Caco-2 (cell line): ENCODE measurements around the gene APOC4. TPM values are rescaled to one million over a fixed set of nuclear protein-coding genes. Genes with fewer than 3 reads are reported as not detected.

Experiments
- BruUV-seq: library from RNA; stranded (reverse); fragments of 400-500 nt; replicated peaks from 2 replicates; lab custom pipeline; 2021; lab: Mats Ljungman, UMichigan
- CTCF ChIA-PET: fragments of 300-600 bp; sonication (Branson Sonifier 250); formaldehyde crosslinking; loops from one replicate; lab custom pipeline; 2022; ENCODE audit warnings: antibody characterized with exemption; lab: Charles Lee
- POLR2A ChIA-PET: fragments of 300-600 bp; sonication (Branson Sonifier 250); formaldehyde crosslinking; loops from one replicate; lab custom pipeline; 2022; ENCODE audit warnings: antibody characterized with exemption; lab: Charles Lee
- DNase-seq, 2 experiments: peaks; one replicate each; pipeline versions ENCODE4 v3.0.0 to v3.0.0-alpha.2; 2020 to 2022
- H3K27me3 ChIP-seq: replicated peaks from 2 replicates; pipeline ENCODE4 v1.6.0; 2011; ENCODE audit warnings: low read length; ENCODE audit not compliant: control insufficient read depth, insufficient read depth
- H3K36me3 ChIP-seq: 2 replicates; pipeline ENCODE4 v1.5.1; 2011; ENCODE audit warnings: low read length; ENCODE audit not compliant: control insufficient read depth, insufficient read depth
- H3K4me1 ChIP-seq: fragments of 250-450 bp; sonication (Bioruptor Pico); 2 replicates; pipeline ENCODE4 v1.5.1; 2020; ENCODE audit warnings: mild to moderate bottlenecking
- H3K4me3 ChIP-seq: 2 replicates; pipeline ENCODE4 v1.5.1; 2011; ENCODE audit warnings: low read depth, mild to moderate bottlenecking, control low read depth, low read length
- H3K9me3 ChIP-seq: fragments of 250-450 bp; sonication (Bioruptor Pico); 2 replicates; pipeline ENCODE4 v1.5.1; 2020; ENCODE audit warnings: mild to moderate bottlenecking, moderate library complexity
- H3K27ac Mint-ChIP-seq: one replicate; pipeline ENCODE4 v1.8.0; 2022; ENCODE audit warnings: mixed read lengths; ENCODE audit not compliant: unreplicated experiment
- H3K27me3 Mint-ChIP-seq: one replicate; pipeline ENCODE4 v1.8.0; 2022; ENCODE audit warnings: mixed read lengths; ENCODE audit not compliant: insufficient read depth, unreplicated experiment
- H3K36me3 Mint-ChIP-seq: one replicate; pipeline ENCODE4 v1.8.0; 2022; ENCODE audit warnings: mild to moderate bottlenecking, mixed read lengths; ENCODE audit not compliant: insufficient read depth, unreplicated experiment
- H3K4me1 Mint-ChIP-seq: one replicate; pipeline ENCODE4 v1.8.0; 2022; ENCODE audit warnings: low read depth, mixed read lengths; ENCODE audit not compliant: unreplicated experiment
- H3K4me3 Mint-ChIP-seq: one replicate; pipeline ENCODE4 v1.8.0; 2022; ENCODE audit warnings: mild to moderate bottlenecking, moderate library complexity, mixed read lengths; ENCODE audit not compliant: unreplicated experiment
- H3K9me3 Mint-ChIP-seq: one replicate; pipeline ENCODE4 v1.8.0; 2022; ENCODE audit warnings: mixed read lengths; ENCODE audit not compliant: unreplicated experiment
- CTCF ChIP-seq, 2 experiments: fragments of 200-600 bp in 1 of 2; IDR thresholded peaks; 1 replicate in 1 of 2; 2 replicates in 1 of 2; pipeline versions ENCODE4 v1.5.1 to v1.8.0; 2011 to 2022; ENCODE audit warnings: antibody characterized with exemption in 1 of 2, control low read depth in 1 of 2, inconsistent platforms in 1 of 2, low read depth in 1 of 2, low read length in 1 of 2, mild to moderate bottlenecking in 1 of 2, moderate library complexity in 1 of 2; ENCODE audit not compliant: insufficient read depth in 1 of 2, severe bottlenecking in 1 of 2, unreplicated experiment in 1 of 2
- intact Hi-C: fragments of 100-400 bp; cut with micrococcal nuclease; formaldehyde crosslinking; loops from one replicate; pipeline ENCODE4 v1.10.0; 2022; ENCODE audit not compliant: unreplicated experiment
- total RNA-seq: library from RNA; stranded (reverse); gene quantifications from 2 replicates; pipeline ENCODE4 v1.2.3, GENCODE V29; 2022

Gene APOC4
- total RNA-seq, 1 experiment from 2014 or later = not detected

GRCh38 chr19:44939668-44940067, 2.4 kb upstream of the APOC4 start:
- Histone ChIP-seq H3K9me3 (no peaks in the 10 kb centered on the region), H3K4me1 (peaks cover 7% of the 10 kb centered on the region; the same call in 1 of the 2 replicates), H3K4me3 (no peak overlapping the region), H3K36me3 (no peaks in the 10 kb centered on the region), H3K27me3 (no peaks in the 10 kb centered on the region)
- H3K4me3 Mint-ChIP-seq = no peak overlapping the region
- DNase-seq = no peak
- H3K27me3 Mint-ChIP-seq = no peaks in the 10 kb centered on the region
- ChIA-PET CTCF (no interaction called here), POLR2A (interaction anchor here (0.7 kb wide), 1 partner anchor 532 kb away, joined by 10 read pairs; no protein-coding TSS in a partner anchor)
- H3K9me3 Mint-ChIP-seq = no peaks in the 10 kb centered on the region
- peaks cover 4% of the 10 kb centered on the region for H3K36me3 Mint-ChIP-seq
- H3K27ac Mint-ChIP-seq = no peak overlapping the region
- no TSS peak for BruUV-seq
- peaks cover 8% of the 10 kb centered on the region for H3K4me1 Mint-ChIP-seq
- no peak for TF ChIP-seq CTCF (IDR thresholded peaks at IDR 0.05; ENCODE audit: insufficient read depth in 1 of 2, low read depth in 1 of 2, low read length in 1 of 2, severe bottlenecking in 1 of 2, unreplicated experiment in 1 of 2)
- intact Hi-C loops = no loop called here

GRCh38 chr19:44943801-44944249, 1.8 kb downstream of the APOC4 start:
- H3K4me1 ChIP-seq = no peaks in the 10 kb centered on the region
- CTCF ChIA-PET = no interaction called here

GRCh38 chr19:44947041-44947581, 5.1 kb downstream of the APOC4 start:
- peaks cover 5% of the 10 kb centered on the region; the same call in 1 of the 2 replicates for H3K4me1 ChIP-seq
- H3K36me3 ChIP-seq = no peaks in the 10 kb centered on the region; the same call in 1 of the 2 replicates
- intact Hi-C loops = no loop called here
- Mint-ChIP-seq H3K4me3 (no peak overlapping the region), H3K27ac (no peak overlapping the region), H3K36me3 (peaks cover 5% of the 10 kb centered on the region), H3K4me1 (no peaks in the 10 kb centered on the region), H3K27me3 (no peaks in the 10 kb centered on the region), H3K9me3 (no peaks in the 10 kb centered on the region)
- ChIA-PET POLR2A (no interaction called here), CTCF (no interaction called here)
- no peaks in the 10 kb centered on the region for H3K27me3 ChIP-seq
- no peak for TF ChIP-seq CTCF (IDR thresholded peaks at IDR 0.05; ENCODE audit: insufficient read depth in 1 of 2, low read depth in 1 of 2, low read length in 1 of 2, severe bottlenecking in 1 of 2, unreplicated experiment in 1 of 2)
- no TSS peak for BruUV-seq
- no peaks in the 10 kb centered on the region for H3K9me3 ChIP-seq
- no peak for DNase-seq
- H3K4me3 ChIP-seq = no peak overlapping the region

More at GRCh38 chr19:44943801-44944249, 1.8 kb downstream of the APOC4 start:
- H3K4me3 Mint-ChIP-seq = no peak overlapping the region
- H3K27me3 Mint-ChIP-seq = no peaks in the 10 kb centered on the region
- no peak overlapping the region for H3K4me3 ChIP-seq
- POLR2A ChIA-PET = no interaction called here
- TF ChIP-seq CTCF (IDR thresholded peaks at IDR 0.05; ENCODE audit: insufficient read depth in 1 of 2, low read depth in 1 of 2, low read length in 1 of 2, severe bottlenecking in 1 of 2, unreplicated experiment in 1 of 2) = no peak
- no peaks in the 10 kb centered on the region for H3K27me3 ChIP-seq
- H3K4me1 Mint-ChIP-seq = no peaks in the 10 kb centered on the region
- H3K9me3 Mint-ChIP-seq = no peaks in the 10 kb centered on the region
- H3K27ac Mint-ChIP-seq = no peak overlapping the region
- peaks cover 5% of the 10 kb centered on the region for H3K36me3 Mint-ChIP-seq
- intact Hi-C loops = no loop called here
- no TSS peak for BruUV-seq
- H3K9me3 ChIP-seq = no peaks in the 10 kb centered on the region
- H3K36me3 ChIP-seq = no peaks in the 10 kb centered on the region
- no peak for DNase-seq
